ENCODE measurements around the gene PRRT1B. TPM values are rescaled to one million over a fixed set of nuclear protein-coding genes. Genes with fewer than 3 reads are reported as not detected.

The PRRT1B gene
- total and polyA plus RNA-seq, 2 experiments from 2014 or later: not detected

DNA sequence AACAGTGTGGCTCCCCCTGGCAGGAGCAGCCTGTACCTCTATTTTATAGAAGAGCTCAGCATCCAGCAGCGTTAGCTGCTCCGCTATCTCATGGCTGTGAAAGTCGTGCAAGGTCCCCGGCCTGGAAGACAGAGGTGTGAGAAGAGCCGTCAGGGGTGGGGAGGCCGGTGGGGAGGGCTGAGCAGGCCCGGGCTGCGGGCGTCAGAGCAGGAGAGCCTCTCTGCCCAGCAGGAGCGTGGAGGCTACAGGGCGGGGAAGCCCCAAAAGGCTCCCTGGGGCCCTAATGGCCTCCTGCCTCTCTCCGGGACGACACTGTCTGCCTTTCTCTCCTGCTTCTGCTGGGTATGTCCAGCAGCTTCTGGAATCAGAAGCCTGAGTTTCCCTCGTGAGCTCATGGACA is 42.6 kb downstream of the PRRT1B start:
- TF ChIP-seq EZH2phosphoT487 (IDR thresholded peaks at IDR 0.05; ENCODE audit: insufficient read depth, low read depth) (no peak), EZH2 (IDR thresholded peaks at IDR 0.05; ENCODE audit: insufficient read depth, poor library complexity, severe bottlenecking) (no peak)
- Histone ChIP-seq H4K20me1 (ENCODE audit: insufficient read depth) (no peaks in the 10 kb centered on the region), H3K9me3 (ENCODE audit: low read depth) (no peaks in the 10 kb centered on the region), H3K9me2 (ENCODE audit: insufficient read depth) (no peaks in the 10 kb centered on the region), H2AFZ (no peak overlapping the region), H3K9ac (no peak overlapping the region), H3K79me2 (ENCODE audit: insufficient read depth) (no peaks in the 10 kb centered on the region), H3F3A (ENCODE audit: insufficient read depth) (no peaks in the 10 kb centered on the region), H3K36me3 (ENCODE audit: low read depth) (no peaks in the 10 kb centered on the region), H3K4me1 (ENCODE audit: insufficient read depth) (no peaks in the 10 kb centered on the region), H3K4me2 (ENCODE audit: unreplicated experiment) (no peak overlapping the region), H3K4me3 (no peak overlapping the region), H3K27ac (no peak overlapping the region), H3K27me3 (replicated peaks; ENCODE audit: insufficient read depth) (no peaks in the 10 kb centered on the region)
- DNase-seq: no peak
- whole genome bisulfite sequencing, 2 experiments (ENCODE audit: low coverage in 1 of 2, low lambda C conversion rate in 2 of 2, missing lambda C conversion rate in 2 of 2): 81 to 86% methylated on average over 13 to 14 of the region's 14 CpGs
- in situ Hi-C loops (cut with MboI): loop anchor here (5.0 kb wide), 1 partner anchor 154 kb away; the partner anchor contains the start of gene RAPGEF1

DNA sequence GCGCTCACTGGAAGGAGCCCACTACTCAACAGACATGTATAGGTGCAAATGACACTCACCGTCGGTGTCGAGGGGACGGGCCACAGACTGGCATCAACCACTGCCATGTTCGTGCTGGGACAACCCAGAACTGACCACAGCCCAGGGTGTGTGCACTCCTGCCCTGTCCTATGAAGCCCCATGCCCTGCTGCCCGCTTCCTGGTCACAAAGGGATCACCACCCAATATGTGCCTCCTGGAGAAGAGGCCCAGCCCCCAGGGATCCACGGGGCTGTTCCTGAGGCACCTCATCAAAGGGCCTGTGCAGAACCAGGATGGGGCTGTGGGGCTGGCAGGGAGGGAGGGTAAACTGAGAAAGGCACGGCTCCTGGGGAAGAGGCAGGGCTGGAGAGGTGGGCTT is 43.1 kb downstream of the PRRT1B start:
- no peak overlapping the region for H3K4me3 ChIP-seq
- H3K9me3 ChIP-seq (ENCODE audit: low read depth): no peaks in the 10 kb centered on the region
- H3K27me3 ChIP-seq (replicated peaks; ENCODE audit: insufficient read depth): no peaks in the 10 kb centered on the region
- H3K36me3 ChIP-seq (ENCODE audit: low read depth): no peaks in the 10 kb centered on the region
- H3K9ac ChIP-seq: no peak overlapping the region
- H3K27ac ChIP-seq: no peak overlapping the region
- no peak overlapping the region for H2AFZ ChIP-seq
- TF ChIP-seq EZH2phosphoT487 (IDR thresholded peaks at IDR 0.05; ENCODE audit: insufficient read depth, low read depth) (no peak), EZH2 (IDR thresholded peaks at IDR 0.05; ENCODE audit: insufficient read depth, poor library complexity, severe bottlenecking) (no peak)
- no peak for DNase-seq
- H3F3A ChIP-seq (ENCODE audit: insufficient read depth): no peaks in the 10 kb centered on the region
- H3K79me2 ChIP-seq (ENCODE audit: insufficient read depth): no peaks in the 10 kb centered on the region
- 93 to 94% methylated on average over 8 to 9 of the region's 9 CpGs for WGBS, 2 experiments (ENCODE audit: low coverage in 1 of 2, low lambda C conversion rate in 2 of 2, missing lambda C conversion rate in 2 of 2)
- H3K9me2 ChIP-seq (ENCODE audit: insufficient read depth): no peaks in the 10 kb centered on the region
- in situ Hi-C loops (cut with MboI): loop anchor here (5.0 kb wide), 1 partner anchor 154 kb away; the partner anchor contains the start of gene RAPGEF1
- H4K20me1 ChIP-seq (ENCODE audit: insufficient read depth): no peaks in the 10 kb centered on the region
- no peak overlapping the region for H3K4me2 ChIP-seq (ENCODE audit: unreplicated experiment)
- no peaks in the 10 kb centered on the region for H3K4me1 ChIP-seq (ENCODE audit: insufficient read depth)

DNA sequence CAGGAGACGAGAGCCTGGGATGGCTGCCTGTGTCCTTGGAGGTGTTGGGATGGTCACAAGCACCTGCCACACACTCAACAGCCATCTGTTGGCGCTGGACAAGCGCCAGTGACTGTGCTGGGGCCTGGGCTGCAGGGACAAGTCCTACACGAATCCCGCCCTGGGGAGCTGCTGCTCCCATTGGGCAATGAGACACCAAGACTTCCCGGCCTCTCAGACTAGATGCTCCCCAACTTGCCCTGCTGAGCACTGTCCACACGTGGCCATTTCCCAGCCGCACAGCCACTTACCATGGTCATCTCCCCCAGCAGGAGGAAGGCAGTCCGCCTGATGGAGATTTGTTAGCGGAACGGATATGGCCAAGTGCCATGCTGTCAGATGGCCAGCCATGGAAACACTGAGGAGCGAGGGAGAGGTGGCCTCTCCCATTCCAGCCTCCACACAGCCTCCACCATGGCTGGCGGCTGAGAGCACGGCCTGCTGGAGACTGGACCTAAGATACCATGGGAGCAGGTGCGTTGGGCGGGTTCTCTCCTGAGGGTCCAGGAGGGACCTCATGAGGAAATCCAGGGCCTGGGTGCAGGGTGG is 43.9 kb downstream of the PRRT1B start:
- Histone ChIP-seq H2AFZ (no peak overlapping the region), H3K4me3 (no peak overlapping the region), H3K36me3 (ENCODE audit: low read depth) (no peaks in the 10 kb centered on the region), H3K4me1 (ENCODE audit: insufficient read depth) (no peaks in the 10 kb centered on the region), H3K9me2 (ENCODE audit: insufficient read depth) (no peaks in the 10 kb centered on the region), H3K27me3 (replicated peaks; ENCODE audit: insufficient read depth) (no peaks in the 10 kb centered on the region), H3K4me2 (ENCODE audit: unreplicated experiment) (no peak overlapping the region), H4K20me1 (ENCODE audit: insufficient read depth) (no peaks in the 10 kb centered on the region), H3K27ac (no peak overlapping the region), H3F3A (ENCODE audit: insufficient read depth) (no peaks in the 10 kb centered on the region), H3K9me3 (ENCODE audit: low read depth) (no peaks in the 10 kb centered on the region), H3K9ac (no peak overlapping the region), H3K79me2 (ENCODE audit: insufficient read depth) (no peaks in the 10 kb centered on the region)
- DNase-seq: no peak
- TF ChIP-seq EZH2phosphoT487 (IDR thresholded peaks at IDR 0.05; ENCODE audit: insufficient read depth, low read depth): no peak
- TF ChIP-seq EZH2 (IDR thresholded peaks at IDR 0.05; ENCODE audit: insufficient read depth, poor library complexity, severe bottlenecking): no peak
- WGBS, 2 experiments (ENCODE audit: low coverage in 1 of 2, low lambda C conversion rate in 2 of 2, missing lambda C conversion rate in 2 of 2): 94% methylated on average over 16 of the region's 16 CpGs
- in situ Hi-C loops (cut with MboI): loop anchor here (5.0 kb wide), 1 partner anchor 153 kb away; the partner anchor contains the start of gene RAPGEF1

GRCh38 chr9:131589993-131590392 is 44.7 kb downstream of the PRRT1B start:
- TF ChIP-seq EZH2phosphoT487 (IDR thresholded peaks at IDR 0.05; ENCODE audit: insufficient read depth, low read depth) (no peak), EZH2 (IDR thresholded peaks at IDR 0.05; ENCODE audit: insufficient read depth, poor library complexity, severe bottlenecking) (no peak)
- Histone ChIP-seq H3K9me3 (ENCODE audit: low read depth) (no peaks in the 10 kb centered on the region), H3K79me2 (ENCODE audit: insufficient read depth) (no peaks in the 10 kb centered on the region), H2AFZ (no peak overlapping the region), H3K4me2 (ENCODE audit: unreplicated experiment) (no peak overlapping the region), H3K27ac (no peak overlapping the region), H3K4me1 (ENCODE audit: insufficient read depth) (no peaks in the 10 kb centered on the region), H3K4me3 (no peak overlapping the region), H4K20me1 (ENCODE audit: insufficient read depth) (no peaks in the 10 kb centered on the region), H3F3A (ENCODE audit: insufficient read depth) (no peaks in the 10 kb centered on the region), H3K36me3 (ENCODE audit: low read depth) (no peaks in the 10 kb centered on the region), H3K9me2 (ENCODE audit: insufficient read depth) (no peaks in the 10 kb centered on the region), H3K27me3 (replicated peaks; ENCODE audit: insufficient read depth) (no peaks in the 10 kb centered on the region), H3K9ac (no peak overlapping the region)
- in situ Hi-C loops (cut with MboI): loop anchor here (5.0 kb wide), 1 partner anchor 152 kb away; the partner anchor contains the start of gene RAPGEF1
- no peak for DNase-seq
- 92 to 94% methylated on average over 14 of the region's 14 CpGs for WGBS, 2 experiments (ENCODE audit: low coverage in 1 of 2, low lambda C conversion rate in 2 of 2, missing lambda C conversion rate in 2 of 2)
